Right atrium auricular region (tissue), 2 donors: ENCODE results near the gene SETBP1. TPM values are rescaled to one million over a fixed set of nuclear protein-coding genes. Genes with fewer than 3 reads are reported as not detected.

Source experiments
- DNase-seq: peaks from one replicate; pipeline ENCODE4 v3.0.0-alpha.2; 2019; ENCODE audit warnings: low spot score
- H3K27ac ChIP-seq, 2 donors: fragments of 200-600 bp; sonication (generic); 1 replicate in 1 of 2; 2 replicates in 1 of 2; pipeline ENCODE4 v1.5.1; 2016 to 2019
- H3K27me3 ChIP-seq, 2 donors: fragments of 200-600 bp; sonication (generic); one replicate each; pipeline versions ENCODE4 v1.5.1 to v1.6.0; 2017 to 2019
- H3K36me3 ChIP-seq: fragments of 200-600 bp; sonication (generic); one replicate; pipeline ENCODE4 v1.5.1; 2016
- H3K4me1 ChIP-seq, 2 donors: fragments of 200-600 bp; sonication (generic); one replicate each; pipeline versions ENCODE4 v1.5.1 to v1.6.0; 2017 to 2019
- H3K4me3 ChIP-seq, 2 donors: fragments of 200-600 bp; sonication (generic); 1 replicate in 1 of 2; 2 replicates in 1 of 2; pipeline ENCODE4 v1.5.1; 2017 to 2019; ENCODE audit warnings: mild to moderate bottlenecking in 1 of 2, moderate library complexity in 1 of 2
- H3K9me3 ChIP-seq, 2 donors: fragments of 200-600 bp; sonication (generic); one replicate each; pipeline ENCODE4 v1.5.1; 2019
- total RNA-seq, 2 donors: library from RNA; depleted of rRNA; stranded (reverse); fragments of >200 nt; gene quantifications; one replicate each; pipeline ENCODE4 v1.1.0, GENCODE V29; 2016
- TF ChIP-seq, protein P1 (sequence below), 2 donors: fragments of 200-600 bp; sonication (generic); IDR thresholded peaks; one replicate each; pipeline ENCODE4 v1.5.1; 2019; ENCODE audit warnings: antibody characterized with exemption in 2 of 2

The SETBP1 gene
- total RNA-seq, 2 donors from 2014 or later = 7.8 to 13.4 TPM

GRCh38 chr18:44709307-44710126, 28.8 kb downstream of the SETBP1 start:
- no peak for DNase-seq
- no peaks in the 10 kb centered on the region for H3K9me3 ChIP-seq
- H3K36me3 ChIP-seq = no peaks in the 10 kb centered on the region
- peaks cover 0 to 10% of the 10 kb centered on the region in 2 donors for H3K4me1 ChIP-seq
- no peaks in the 10 kb centered on the region for H3K27me3 ChIP-seq
- no peak overlapping the region for H3K4me3 ChIP-seq
- H3K27ac ChIP-seq = peak overlapping the region; percentile 34 to 49
- TF ChIP-seq, protein P1, sequence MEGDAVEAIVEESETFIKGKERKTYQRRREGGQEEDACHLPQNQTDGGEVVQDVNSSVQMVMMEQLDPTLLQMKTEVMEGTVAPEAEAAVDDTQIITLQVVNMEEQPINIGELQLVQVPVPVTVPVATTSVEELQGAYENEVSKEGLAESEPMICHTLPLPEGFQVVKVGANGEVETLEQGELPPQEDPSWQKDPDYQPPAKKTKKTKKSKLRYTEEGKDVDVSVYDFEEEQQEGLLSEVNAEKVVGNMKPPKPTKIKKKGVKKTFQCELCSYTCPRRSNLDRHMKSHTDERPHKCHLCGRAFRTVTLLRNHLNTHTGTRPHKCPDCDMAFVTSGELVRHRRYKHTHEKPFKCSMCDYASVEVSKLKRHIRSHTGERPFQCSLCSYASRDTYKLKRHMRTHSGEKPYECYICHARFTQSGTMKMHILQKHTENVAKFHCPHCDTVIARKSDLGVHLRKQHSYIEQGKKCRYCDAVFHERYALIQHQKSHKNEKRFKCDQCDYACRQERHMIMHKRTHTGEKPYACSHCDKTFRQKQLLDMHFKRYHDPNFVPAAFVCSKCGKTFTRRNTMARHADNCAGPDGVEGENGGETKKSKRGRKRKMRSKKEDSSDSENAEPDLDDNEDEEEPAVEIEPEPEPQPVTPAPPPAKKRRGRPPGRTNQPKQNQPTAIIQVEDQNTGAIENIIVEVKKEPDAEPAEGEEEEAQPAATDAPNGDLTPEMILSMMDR (IDR thresholded peaks at IDR 0.05) = no peak

DNA sequence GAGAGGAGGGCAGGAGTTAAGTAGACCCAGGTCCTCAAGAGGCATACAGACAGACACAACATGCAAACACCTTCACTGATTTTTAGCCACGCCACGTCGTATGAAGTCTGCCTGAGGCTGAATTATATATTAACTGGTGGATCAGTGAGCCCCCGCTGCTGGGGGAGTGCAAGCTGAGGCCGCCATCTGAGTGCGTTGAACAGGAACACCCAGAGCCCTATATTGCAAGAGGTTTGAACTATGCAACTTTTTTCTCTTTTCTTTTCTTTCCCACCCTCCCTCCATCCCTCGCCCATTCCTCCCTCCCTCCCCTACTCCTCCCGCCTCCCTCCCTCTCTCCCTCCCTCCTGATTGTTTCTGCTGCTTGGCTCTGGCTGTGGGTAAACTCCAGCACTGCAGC, 30.2 kb downstream of the SETBP1 start:
- no peaks in the 10 kb centered on the region for H3K9me3 ChIP-seq
- DNase-seq = no peak
- no peaks in the 10 kb centered on the region for H3K27me3 ChIP-seq
- peaks cover 0 to 19% of the 10 kb centered on the region in 2 donors for H3K4me1 ChIP-seq
- H3K27ac ChIP-seq = no peak overlapping the region
- TF ChIP-seq, protein P1 (IDR thresholded peaks at IDR 0.05) = no peak
- H3K4me3 ChIP-seq = no peak overlapping the region
- H3K36me3 ChIP-seq = no peaks in the 10 kb centered on the region

DNA sequence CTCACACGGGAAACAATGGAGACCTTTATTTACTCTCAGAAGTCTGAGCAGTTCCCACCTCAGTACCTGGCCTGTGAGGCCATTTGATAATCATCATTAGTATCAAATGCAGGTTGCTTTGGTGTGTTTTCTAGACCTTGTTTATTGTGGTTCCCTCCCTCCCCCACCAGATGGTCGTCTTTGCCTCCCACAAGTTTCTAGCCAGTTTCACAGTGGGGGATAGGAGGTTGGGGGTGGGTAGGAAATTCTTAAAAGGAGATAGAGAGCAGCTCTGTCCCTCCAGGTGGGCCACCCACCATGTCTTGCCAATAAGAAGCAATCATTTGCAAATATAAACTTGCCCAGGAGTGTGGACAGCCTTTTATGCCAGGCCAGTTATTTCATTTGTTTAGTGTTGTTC, 31.3 kb downstream of the SETBP1 start:
- no peak overlapping the region for H3K4me3 ChIP-seq
- peaks cover 0 to 23% of the 10 kb centered on the region in 2 donors for H3K4me1 ChIP-seq
- no peaks in the 10 kb centered on the region for H3K9me3 ChIP-seq
- no peak for DNase-seq
- H3K27me3 ChIP-seq = no peaks in the 10 kb centered on the region
- H3K27ac ChIP-seq = no peak overlapping the region
- no peaks in the 10 kb centered on the region for H3K36me3 ChIP-seq
- TF ChIP-seq, protein P1 (IDR thresholded peaks at IDR 0.05) = no peak

GRCh38 chr18:44713435-44713834, 32.7 kb downstream of the SETBP1 start:
- H3K4me1 ChIP-seq = peaks cover 0 to 14% of the 10 kb centered on the region in 2 donors

GRCh38 chr18:44714376-44714775, 33.7 kb downstream of the SETBP1 start:
- Histone ChIP-seq H3K27me3 (no peaks in the 10 kb centered on the region), H3K36me3 (no peaks in the 10 kb centered on the region), H3K4me1 (peaks cover 0 to 13% of the 10 kb centered on the region in 2 donors), H3K27ac (no peak overlapping the region), H3K9me3 (no peaks in the 10 kb centered on the region), H3K4me3 (no peak overlapping the region)
- DNase-seq = no peak
- TF ChIP-seq, protein P1 (IDR thresholded peaks at IDR 0.05) = no peak

More at GRCh38 chr18:44713435-44713834, 32.7 kb downstream of the SETBP1 start:
- H3K27ac ChIP-seq = no peak overlapping the region
- no peaks in the 10 kb centered on the region for H3K27me3 ChIP-seq
- H3K9me3 ChIP-seq = no peaks in the 10 kb centered on the region
- no peak for DNase-seq
- H3K4me3 ChIP-seq = no peak overlapping the region
- H3K36me3 ChIP-seq = no peaks in the 10 kb centered on the region
- TF ChIP-seq, protein P1 (IDR thresholded peaks at IDR 0.05) = no peak
